HG03469 (cell line): ENCODE results near the gene MFAP3.
A peak's percentile ranks its signal among the peaks of the same experiment; 100 is the strongest.
"Not testable (repeated sequence)": the region's sequence is repeated elsewhere in the genome, so short reads cannot be mapped to it uniquely, and the experiment has no call there.

Experiments
- ATAC-seq: cut with Tn5 transposase; IDR thresholded peaks from one replicate; pipeline ENCODE4 v1.9.1; 2021; ENCODE audit warnings: mild to moderate bottlenecking, moderate library complexity, moderate number of reproducible peaks; ENCODE audit not compliant: unreplicated experiment

Gene MFAP3

GRCh38 chr5:154038707-154039457, at the start of gene MFAP3, which contains the start of gene FAM114A2:
Gene MFAP3 (plus strand): TSS chr5:154038967. CDS start chr5:154049723, 10,756 bp downstream.
Gene FAM114A2 (minus strand): TSS chr5:154038910. CDS start chr5:154034953, 3,957 bp downstream.
- ATAC-seq: peak; percentile 96

DNA sequence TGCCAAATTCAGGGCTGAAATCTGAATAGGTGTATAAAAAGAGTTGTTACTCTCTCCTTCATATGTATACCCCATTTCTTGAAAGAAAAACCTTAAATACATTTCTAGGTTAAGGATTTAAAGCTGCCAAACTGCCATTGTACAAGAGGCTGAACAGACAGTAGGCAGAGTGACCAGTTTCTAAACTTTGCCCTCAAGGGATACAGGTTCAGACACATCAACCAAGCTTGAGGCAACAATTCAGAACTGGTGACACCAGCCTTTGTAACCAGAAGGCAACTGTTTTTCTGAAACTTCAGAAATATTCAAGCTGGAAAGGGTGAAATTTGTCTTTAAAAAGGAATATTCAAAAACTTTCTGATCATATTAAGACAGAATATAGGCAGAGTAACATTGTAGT, 47.6 kb upstream of the MFAP3 start:
- no peak for ATAC-seq

DNA sequence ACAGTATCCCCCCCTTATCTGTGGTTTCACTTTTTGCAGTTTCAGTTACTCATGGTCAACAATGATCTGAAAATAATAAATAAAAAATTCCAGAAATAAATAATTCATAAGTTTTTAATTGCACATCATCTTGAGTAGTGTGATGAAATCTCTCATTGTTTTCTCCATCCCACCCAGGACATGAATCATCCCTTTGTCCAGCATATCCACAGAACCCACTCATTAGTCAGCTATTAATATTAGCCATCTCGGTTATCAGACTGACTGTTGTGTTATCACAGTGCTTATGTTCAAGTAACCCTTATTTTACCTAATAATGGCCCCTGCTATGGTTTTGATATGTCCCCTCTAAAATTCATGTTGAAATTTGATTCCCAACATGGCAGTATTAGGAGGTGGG, 40.8 kb upstream of the MFAP3 start:
- ATAC-seq: no peak

- no peak for ATAC-seq
These were observed 40.0 kb upstream of the MFAP3 start for GRCh38 chr5:153998768-153999167.

DNA sequence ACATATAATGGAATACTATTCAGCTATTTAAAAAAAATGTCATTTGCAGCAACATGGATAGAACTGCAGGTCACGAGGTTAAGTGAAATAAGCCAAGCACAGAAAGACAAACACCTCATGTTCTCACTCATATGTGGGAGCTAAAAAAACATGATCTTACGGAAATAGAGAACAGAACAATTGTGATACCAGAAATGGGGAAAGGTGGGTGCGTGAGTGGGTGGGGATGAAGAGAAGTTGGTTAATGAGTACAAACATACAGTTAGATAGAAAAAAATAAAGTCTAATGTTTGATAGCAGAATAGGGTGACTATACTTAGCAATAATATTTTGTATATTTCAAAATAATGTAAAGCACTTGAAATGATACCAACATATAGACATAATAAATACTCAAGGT, 38.8 kb upstream of the MFAP3 start:
- ATAC-seq: no peak

DNA sequence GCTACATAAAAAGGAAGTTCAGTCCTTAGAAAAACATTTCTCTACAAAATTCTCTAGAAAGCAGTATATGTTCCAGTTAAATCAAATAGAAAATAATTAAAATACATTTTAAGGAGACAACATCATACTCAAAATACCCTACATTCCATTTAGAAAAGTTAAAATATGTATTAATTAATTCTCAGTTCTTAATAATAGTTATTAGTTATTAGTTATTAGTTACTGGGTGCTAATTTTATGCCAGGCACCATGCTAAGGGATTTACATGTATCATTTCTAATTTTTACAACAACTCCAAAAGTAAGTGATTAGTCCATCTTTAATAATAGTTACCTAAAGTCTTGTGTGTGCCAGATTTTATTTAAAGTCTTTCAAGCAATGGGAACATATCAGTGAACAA, 38.1 kb upstream of the MFAP3 start:
- ATAC-seq: no peak

DNA sequence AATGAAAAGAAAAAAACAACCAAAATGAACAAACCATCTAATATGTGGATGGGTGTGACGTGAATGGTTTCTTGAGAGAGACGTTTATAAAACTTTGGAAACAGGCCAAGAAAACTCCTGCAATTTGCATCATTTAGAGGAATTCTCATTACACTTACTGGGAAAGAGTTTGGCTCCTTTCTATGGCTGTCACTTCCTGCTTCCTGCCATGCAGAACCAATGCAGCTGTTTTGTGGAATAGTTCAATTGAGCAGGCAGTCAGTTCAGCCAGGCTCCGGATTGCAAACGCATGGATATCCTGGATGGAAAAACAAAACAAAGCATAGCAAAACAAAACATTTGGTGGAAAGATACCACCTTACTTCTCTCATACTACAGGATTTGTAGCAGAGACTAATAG, 36.7 kb upstream of the MFAP3 start:
- ATAC-seq: no peak

DNA sequence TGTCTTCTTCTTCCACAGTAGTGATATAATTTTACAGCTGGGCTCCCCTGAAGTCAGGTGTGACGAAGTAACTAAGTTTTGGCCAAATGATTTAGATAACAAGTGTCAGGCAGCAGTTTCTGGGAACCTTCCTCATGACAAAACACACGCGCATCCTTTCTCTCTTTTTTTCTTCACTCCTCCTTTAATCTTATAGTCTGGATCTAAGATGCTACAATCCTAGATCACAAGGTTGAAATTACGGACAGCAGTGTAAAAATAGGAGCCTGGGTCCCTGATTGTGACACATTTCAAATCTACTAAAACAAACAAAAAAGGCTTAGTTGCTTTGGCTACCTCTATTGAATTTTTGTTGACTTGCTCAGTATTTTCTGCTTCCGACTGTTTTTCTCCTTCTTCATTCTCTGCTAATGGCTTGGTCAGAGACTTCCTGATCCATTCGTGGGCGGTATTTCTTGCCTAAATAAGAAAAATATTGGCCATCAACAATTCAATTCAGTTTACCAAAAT, 36.2 kb upstream of the MFAP3 start:
- ATAC-seq: no peak

- no peak for ATAC-seq
These were observed 33.1 kb upstream of the MFAP3 start for GRCh38 chr5:154005648-154006047.

- no peak for ATAC-seq
These were observed 28.1 kb upstream of the MFAP3 start for GRCh38 chr5:154010660-154011059.

GRCh38 chr5:154015071-154015693, 23.6 kb upstream of the MFAP3 start:
- no peak for ATAC-seq

GRCh38 chr5:154018919-154019318, 19.8 kb upstream of the MFAP3 start:
- not testable (repeated sequence) for ATAC-seq

- no peak for ATAC-seq
These were observed 12.8 kb upstream of the MFAP3 start for GRCh38 chr5:154025951-154026350.

DNA sequence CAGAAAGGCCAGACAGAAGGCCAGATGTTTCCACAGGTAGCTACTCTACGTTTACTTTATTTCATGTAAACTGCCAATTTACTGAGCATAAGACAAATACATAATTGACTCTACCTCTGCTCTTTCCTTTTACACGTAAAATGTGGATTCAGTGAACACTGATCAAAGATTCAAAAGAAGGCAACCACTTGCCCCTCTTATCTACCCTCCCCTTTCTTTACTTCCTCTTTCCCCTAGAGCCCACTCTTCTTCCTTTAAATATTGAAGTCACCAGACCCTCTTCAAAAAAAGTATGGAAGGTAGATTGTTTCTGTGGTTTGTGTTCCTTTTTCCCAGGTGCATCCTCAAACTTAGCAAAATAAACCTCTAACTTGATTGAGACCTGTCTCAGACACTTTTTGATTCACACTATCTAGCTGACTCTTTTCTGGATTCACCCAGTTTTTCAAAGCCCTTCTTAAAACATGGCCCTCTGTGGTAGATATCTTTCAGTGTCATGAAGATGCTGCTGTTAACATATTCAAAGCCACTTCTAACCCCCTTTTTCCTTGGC, 6.8 kb upstream of the MFAP3 start:
- ATAC-seq: no peak

DNA sequence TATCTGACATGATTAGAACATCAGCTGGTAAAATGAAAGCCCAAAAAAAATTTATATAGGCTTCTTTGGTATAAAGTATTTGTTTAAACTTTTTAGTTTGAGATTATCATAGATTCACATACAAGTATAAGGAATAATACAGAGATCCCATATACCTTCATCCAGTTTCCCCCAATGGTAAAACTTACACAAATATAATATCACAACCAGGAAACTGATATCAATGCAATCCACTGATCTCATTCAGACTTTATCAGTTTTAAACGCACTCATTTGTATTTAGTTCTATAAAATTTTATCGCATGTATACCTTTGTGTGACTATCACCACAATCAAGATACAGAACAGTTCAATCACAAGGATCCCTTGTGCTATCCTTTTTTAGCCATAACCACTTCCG, 3.8 kb upstream of the MFAP3 start:
- ATAC-seq: no peak

DNA sequence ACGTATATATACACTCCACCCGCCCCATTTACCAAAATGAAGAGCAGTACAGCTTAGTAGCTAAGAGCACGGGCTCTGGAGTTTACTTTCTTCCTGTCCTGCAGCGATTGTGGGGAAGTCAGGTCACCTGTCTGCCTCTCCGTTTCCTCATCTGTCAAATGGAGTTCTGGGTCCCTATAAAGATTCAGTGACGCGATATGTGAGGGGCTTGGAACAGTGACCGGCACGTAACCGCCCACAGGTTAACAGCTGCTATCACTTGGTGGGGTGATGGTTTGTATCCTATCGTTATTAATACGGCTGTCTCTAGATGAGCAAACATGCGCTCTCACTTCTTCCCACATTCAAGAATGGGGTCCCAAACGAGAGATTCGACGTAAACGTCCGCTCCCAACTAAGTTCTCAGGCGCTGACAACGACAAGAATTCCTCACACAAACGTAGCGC, 483 bp upstream of the MFAP3 start:
- ATAC-seq: peak; percentile 27

DNA sequence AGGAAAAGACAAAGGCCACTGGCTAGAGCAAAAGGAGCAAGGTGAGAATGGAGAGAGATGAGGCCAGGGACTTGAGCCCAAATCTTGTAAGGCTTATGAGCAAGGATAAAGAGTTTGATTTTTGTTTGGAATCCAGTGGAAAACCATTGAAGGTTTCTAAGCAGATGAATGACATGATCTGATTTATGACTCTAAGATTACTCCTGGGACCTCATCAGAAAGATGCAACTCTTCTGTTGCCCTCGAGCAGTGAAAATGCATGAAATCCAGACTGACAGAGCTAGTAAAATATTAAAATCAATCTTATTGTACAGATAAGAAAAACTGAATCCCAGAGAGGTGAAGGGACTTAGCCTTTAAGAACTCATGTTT, 677 bp downstream of the MFAP3 start:
- ATAC-seq: no peak

- no peak for ATAC-seq
These were observed 4.0 kb downstream of the MFAP3 start for GRCh38 chr5:154042766-154043165.

- no peak for ATAC-seq
These were observed 5.3 kb downstream of the MFAP3 start for GRCh38 chr5:154044099-154044498.

- ATAC-seq: no peak
These were observed 5.8 kb downstream of the MFAP3 start for GRCh38 chr5:154044581-154044980.

GRCh38 chr5:154046486-154046885, 7.7 kb downstream of the MFAP3 start:
- ATAC-seq: no peak

GRCh38 chr5:154047324-154047723, 8.6 kb downstream of the MFAP3 start:
- no peak for ATAC-seq
